NCI-H146 treated with DMSO at 0.1 percent for 48 hours (cell line): ENCODE results near the gene RNF114.
"Not testable (repeated sequence)": the region's sequence is repeated elsewhere in the genome, so short reads cannot be mapped to it uniquely, and the experiment has no call there.

ENCODE experiments used
- DNase-seq: peaks from one replicate; lab custom pipeline; 2025; ENCODE audit not compliant: unreplicated experiment; lab: John Stamatoyannopoulos, UW

The RNF114 gene

GRCh38 chr20:49984426-49985153 is 48.4 kb downstream of the RNF114 start:
- no peak for DNase-seq

DNA sequence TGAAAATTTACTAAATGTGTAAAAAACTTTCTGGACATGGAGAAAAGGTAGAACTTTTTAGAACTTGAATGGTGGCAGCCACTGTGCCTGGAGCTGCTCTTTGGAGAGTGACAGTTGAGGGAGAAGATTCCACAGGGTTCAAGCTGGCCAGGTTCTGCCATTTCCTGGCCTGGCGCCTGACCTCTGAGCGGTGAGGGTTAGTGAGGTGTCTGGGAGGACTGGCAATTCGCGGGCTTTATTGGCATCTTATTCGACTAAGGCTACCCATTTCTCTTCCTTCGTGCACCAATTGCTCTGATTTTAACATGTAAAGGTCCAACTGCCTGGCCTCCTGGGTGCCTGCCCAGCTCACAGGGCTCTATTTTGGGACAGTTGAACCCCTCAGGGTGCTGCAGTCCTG is 49.0 kb downstream of the RNF114 start:
- no peak for DNase-seq

GRCh38 chr20:49985617-49986016 is 49.4 kb downstream of the RNF114 start:
- no peak for DNase-seq

- DNase-seq = no peak
Measured at GRCh38 chr20:49986049-49986448, 49.9 kb downstream of the RNF114 start.

DNA sequence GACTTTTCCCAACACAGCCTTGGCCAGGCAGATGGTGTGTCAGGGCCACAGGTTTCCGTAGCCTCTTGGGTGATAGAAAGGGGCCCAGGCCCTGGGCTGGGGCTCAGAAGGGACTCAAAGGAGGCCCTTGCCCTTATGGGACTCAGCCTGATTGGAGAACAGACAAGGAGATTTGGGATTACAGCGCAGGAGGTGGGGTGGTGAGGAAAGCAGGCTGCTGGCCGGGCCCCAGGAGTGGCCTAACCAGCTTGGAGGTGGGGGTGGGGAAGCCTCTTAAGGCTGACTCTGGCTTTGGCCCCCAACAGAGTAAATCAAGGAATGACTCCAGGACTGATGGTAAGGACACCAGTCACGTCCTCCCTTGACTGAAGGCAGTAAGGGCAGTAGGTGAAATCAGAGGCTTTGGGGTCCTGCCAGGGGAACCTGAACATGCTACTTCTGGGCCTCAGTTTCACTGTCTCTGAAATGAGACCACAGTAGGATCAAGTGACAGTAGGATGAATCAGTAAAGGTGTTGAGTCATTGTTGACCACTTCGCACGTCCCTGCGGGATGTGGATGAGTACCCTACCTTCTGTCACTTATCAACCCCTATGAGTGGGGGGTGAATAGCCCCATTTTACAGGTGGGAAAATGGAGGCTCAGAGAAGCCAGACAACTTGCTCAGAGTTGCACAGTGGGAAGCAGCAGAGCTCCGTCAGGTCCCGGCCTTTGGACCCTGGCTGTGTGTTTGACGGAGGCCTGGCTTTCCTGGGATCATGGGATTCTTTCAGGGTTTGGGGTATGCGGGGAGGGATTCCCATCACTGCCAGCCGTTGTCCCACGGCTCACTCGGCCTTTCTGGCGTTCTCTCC is 51.0 kb downstream of the RNF114 start:
- DNase-seq = no peak

DNA sequence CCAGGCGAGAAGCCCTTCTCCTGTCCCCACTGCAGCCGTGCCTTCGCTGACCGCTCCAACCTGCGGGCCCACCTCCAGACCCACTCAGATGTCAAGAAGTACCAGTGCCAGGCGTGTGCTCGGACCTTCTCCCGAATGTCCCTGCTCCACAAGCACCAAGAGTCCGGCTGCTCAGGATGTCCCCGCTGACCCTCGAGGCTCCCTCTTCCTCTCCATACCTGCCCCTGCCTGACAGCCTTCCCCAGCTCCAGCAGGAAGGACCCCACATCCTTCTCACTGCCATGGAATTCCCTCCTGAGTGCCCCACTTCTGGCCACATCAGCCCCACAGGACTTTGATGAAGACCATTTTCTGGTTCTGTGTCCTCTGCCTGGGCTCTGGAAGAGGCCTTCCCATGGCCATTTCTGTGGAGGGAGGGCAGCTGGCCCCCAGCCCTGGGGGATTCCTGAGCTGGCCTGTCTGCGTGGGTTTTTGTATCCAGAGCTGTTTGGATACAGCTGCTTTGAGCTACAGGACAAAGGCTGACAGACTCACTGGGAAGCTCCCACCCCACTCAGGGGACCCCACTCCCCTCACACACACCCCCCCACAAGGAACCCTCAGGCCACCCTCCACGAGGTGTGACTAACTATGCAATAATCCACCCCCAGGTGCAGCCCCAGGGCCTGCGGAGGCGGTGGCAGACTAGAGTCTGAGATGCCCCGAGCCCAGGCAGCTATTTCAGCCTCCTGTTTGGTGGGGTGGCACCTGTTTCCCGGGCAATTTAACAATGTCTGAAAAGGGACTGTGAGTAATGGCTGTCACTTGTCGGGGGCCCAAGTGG is 51.9 kb downstream of the RNF114 start:
- no peak for DNase-seq

DNA sequence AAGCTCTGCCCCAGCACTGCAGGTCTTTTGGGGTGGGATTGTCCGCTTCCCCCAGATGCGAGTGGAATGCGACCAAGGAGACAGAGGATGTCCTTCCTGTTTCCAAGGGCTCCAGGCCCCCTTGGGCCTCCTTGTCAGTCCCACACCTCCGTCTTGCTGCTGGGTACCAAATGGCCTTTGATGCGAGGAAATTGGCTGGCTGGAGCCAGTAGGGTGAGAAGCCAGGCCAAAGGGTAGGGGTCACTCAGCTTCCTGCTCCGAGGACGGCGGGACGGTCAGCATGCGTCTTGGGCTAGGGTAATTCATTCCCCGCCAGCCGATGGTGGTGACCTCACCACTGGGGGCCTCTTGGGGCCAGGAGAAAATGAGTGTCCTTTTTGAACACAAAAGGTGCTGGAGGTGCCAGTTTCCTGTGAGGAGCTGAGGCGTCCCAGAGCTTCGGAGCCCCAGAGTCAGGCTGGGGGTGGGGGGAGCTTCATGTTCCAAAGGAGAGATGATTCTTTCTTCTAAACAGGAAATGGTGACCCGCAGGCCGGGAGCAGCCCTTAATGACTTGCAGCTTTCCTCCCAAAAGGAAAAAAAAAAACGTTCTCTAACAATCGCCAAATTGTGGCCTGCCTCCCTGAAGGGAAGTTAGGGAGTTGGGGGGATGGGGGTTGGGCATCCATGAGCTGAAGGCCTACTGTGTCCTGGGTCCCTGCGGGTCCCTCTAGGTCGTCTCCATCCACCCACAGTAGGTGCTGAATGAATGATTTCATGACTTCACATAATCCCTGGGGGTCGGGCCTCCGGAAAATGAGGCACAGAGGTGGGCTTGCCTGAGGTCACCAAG is 53.3 kb downstream of the RNF114 start:
- no peak for DNase-seq

GRCh38 chr20:49990271-49990720 is 54.1 kb downstream of the RNF114 start:
- DNase-seq = no peak

- DNase-seq = no peak
Measured at GRCh38 chr20:49993301-49993751, 57.1 kb downstream of the RNF114 start.

DNA sequence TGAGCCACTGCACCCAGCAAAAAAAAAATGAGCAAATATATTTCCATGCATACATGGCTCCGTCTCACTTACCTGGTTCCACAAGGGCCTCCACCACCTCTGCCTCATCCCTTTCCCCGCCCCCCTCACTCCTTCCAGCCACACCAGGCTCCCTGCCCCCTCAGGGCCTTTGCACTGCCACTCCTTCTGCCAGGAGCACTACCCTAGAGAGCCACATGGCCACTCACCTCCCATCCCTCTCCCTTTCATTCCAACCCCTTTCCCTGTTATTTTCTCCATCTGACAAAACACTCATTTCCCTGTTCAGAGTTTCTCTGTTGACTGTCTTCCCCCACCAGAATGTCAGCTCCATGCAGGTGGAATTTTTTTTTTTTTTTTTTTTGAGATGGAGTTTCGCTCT is 59.4 kb downstream of the RNF114 start:
- DNase-seq = no peak

DNA sequence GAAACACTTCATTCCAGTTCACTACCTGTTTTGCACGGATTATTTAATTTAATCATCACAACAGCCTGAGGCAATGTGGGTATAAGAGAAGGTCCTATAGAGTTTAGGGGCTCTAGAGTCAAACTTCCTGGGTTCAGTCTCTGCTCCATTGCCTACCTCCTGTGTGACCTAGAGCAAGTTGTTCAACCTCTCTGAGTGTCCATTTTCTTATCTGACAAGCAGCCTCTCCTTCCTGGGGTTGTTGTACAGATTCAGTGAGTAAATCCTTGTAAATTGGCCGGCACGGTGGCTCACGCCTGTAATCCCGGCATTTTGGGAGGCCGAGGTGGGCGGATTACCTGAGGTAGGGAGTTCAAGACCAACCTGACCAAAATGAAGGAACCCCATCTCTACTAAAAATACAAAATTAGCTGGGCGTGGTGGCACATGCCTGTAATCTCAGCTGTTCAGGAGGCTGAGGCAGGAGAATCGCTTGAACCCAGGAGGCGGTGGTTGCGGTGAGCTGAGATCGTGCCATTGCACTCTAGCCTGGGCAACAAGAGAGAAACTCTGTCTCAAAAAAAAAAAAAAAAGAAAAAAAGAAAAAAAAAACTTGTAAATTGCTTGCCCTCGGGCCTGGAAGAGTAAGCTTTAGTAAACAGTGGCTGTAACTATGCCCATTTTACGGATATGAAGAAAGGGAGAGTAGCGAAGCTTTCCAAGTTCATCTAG is 62.4 kb downstream of the RNF114 start:
- DNase-seq = not testable (repeated sequence)

GRCh38 chr20:49999329-49999728 is 63.1 kb downstream of the RNF114 start:
- no peak for DNase-seq

GRCh38 chr20:50000548-50001222 is 64.5 kb downstream of the RNF114 start:
- DNase-seq = not testable (repeated sequence)

DNA sequence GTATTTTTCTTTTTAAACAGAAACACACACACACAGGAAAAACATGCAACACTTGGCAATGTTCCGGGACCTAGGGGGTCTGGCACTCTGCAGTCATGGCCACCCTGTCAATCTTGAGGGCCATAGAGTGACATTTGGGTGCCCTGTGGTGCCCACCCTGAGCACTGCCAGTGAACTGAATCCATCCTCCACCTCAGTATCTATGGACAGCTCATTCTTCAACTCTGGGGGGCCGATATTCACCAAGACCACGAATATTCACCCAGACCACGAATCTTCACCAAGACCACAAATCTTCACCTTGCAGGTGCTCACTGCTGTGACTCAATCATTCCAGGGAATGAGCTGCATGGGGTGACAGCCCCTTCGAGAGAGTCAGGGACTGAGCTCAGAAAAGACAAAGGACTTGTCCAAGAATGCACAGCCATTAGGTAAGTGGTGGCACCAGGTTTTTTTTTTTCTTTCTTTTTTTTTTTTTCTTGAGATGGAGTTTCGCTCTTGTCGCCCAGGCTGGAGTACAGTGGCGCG is 65.7 kb downstream of the RNF114 start:
- no peak for DNase-seq

- no peak for DNase-seq
Measured at GRCh38 chr20:50003253-50003656, 67.1 kb downstream of the RNF114 start.
